Measurements from ENCODE around the gene CD163L1. TPM values are rescaled to one million over a fixed set of nuclear protein-coding genes. Genes with fewer than 3 reads are reported as not detected.
A peak's percentile ranks its signal among the peaks of the same experiment; 100 is the strongest.

Gene CD163L1
- total and polyA plus RNA-seq, 9 of the 15 experiments (the other 6 are each of a cell fraction or from before 2014, with no cell fraction given), result 0.54 to 9.2 (median 2.0) TPM

- no peak for TF ChIP-seq TRIM25 (IDR thresholded peaks at IDR 0.05; ENCODE audit: borderline replicate concordance)
- TF ChIP-seq ZBTB2 (IDR thresholded peaks at IDR 0.05), result no peak
- no peak for TF ChIP-seq WHSC1 (IDR thresholded peaks at IDR 0.05; ENCODE audit: low read length)
- TF ChIP-seq XRCC4 (IDR thresholded peaks at IDR 0.05; ENCODE audit: extremely low read depth, insufficient read depth, insufficient read length), result no peak
- no peak for TF ChIP-seq PHB2 (IDR thresholded peaks at IDR 0.05; ENCODE audit: low read depth)
- no peak for TF ChIP-seq HIVEP1 (CRISPR knock-in tag; IDR thresholded peaks at IDR 0.05)
- TF ChIP-seq GABPB1 (CRISPR knock-in tag; IDR thresholded peaks at IDR 0.05), result no peak
- no peak for TF ChIP-seq ZBTB49 (CRISPR knock-in tag; IDR thresholded peaks at IDR 0.05; ENCODE audit: borderline replicate concordance)
- TF ChIP-seq ASH1L (IDR thresholded peaks at IDR 0.05; ENCODE audit: borderline replicate concordance, low read depth, partially characterized antibody), result no peak
- TF ChIP-seq GTF2F1 (IDR thresholded peaks at IDR 0.05; ENCODE audit: low read depth, low read length), result no peak
- no peak for TF ChIP-seq ZNF217 (CRISPR knock-in tag; IDR thresholded peaks at IDR 0.05)
- no peak for TF ChIP-seq SRSF1 (IDR thresholded peaks at IDR 0.05; ENCODE audit: low read depth, low read length)
- TF ChIP-seq ZNF583 (CRISPR knock-in tag; IDR thresholded peaks at IDR 0.05), result no peak
- no peak for TF ChIP-seq MTA2 (IDR thresholded peaks at IDR 0.05; ENCODE audit: low read depth)
- TF ChIP-seq ZNF561 (CRISPR knock-in tag; conservative IDR thresholded peaks at IDR 0.05), result no peak
- TF ChIP-seq PHF8 (IDR thresholded peaks at IDR 0.05; ENCODE audit: borderline replicate concordance, low read length), result peak; percentile 60; the same call in 1 of the 2 replicates
- TF ChIP-seq CAMTA2 (CRISPR knock-in tag; conservative IDR thresholded peaks at IDR 0.05), result no peak
- no peak for TF ChIP-seq FIP1L1 (IDR thresholded peaks at IDR 0.05; ENCODE audit: low read depth, low read length, poor library complexity, severe bottlenecking)
- TF ChIP-seq NELFE (IDR thresholded peaks at IDR 0.05; ENCODE audit: insufficient read depth, insufficient read length), result no peak
- no peak for TF ChIP-seq RUNX1 (IDR thresholded peaks at IDR 0.05; ENCODE audit: low read depth)
- 0 out of 2 replicates have a peak, but pooled peaks have one; percentile 46 for TF ChIP-seq ZNF584 (CRISPR knock-in tag; IDR thresholded peaks at IDR 0.05; ENCODE audit: low read depth)
- TF ChIP-seq NONO (IDR thresholded peaks at IDR 0.05; ENCODE audit: low read depth in 2 of 2, low read length in 1 of 2), result peak; percentile 68 to 82; a peak in 3 of 4 replicates
- peak; percentile 36 to 75; a peak in 2 of 4 replicates for TF ChIP-seq MAZ (CRISPR knock-in tag; conservative IDR thresholded peaks at IDR 0.05 in 1 of 2, IDR thresholded peaks at IDR 0.05 in 1 of 2)
These were observed 4.1 kb downstream of the CD163L1 start (continued) for GRCh38 chr12:7439579-7440505.

Data from K562 (cell line).